ENCODE results near the gene MANSC4. TPM values are rescaled to one million over a fixed set of nuclear protein-coding genes. Genes with fewer than 3 reads are reported as not detected.

MANSC4 gene
- total RNA-seq, 1 experiment from 2014 or later = not detected

GRCh38 chr12:27778206-27778605 lies 1.8 kb downstream of the MANSC4 start:
- H3K27ac Mint-ChIP-seq (ENCODE audit: unreplicated experiment) = no peak overlapping the region
- BruUV-seq (replicated peaks) = no TSS peak
- intact Hi-C loops (cut with micrococcal nuclease; ENCODE audit: unreplicated experiment) = no loop called here
- H3K4me3 Mint-ChIP-seq (ENCODE audit: low read depth, unreplicated experiment) = no peak overlapping the region
- H3K9me3 Mint-ChIP-seq (ENCODE audit: low read depth, unreplicated experiment) = no peaks in the 10 kb centered on the region
- H3K4me1 Mint-ChIP-seq (ENCODE audit: low read depth, unreplicated experiment) = peaks cover 13% of the 10 kb centered on the region
- H3K27me3 Mint-ChIP-seq (ENCODE audit: unreplicated experiment) = no peaks in the 10 kb centered on the region
- CTCF ChIA-PET = no interaction called here
- TF ChIP-seq CTCF (IDR thresholded peaks at IDR 0.05; ENCODE audit: unreplicated experiment) = no peak
- peaks cover 17% of the 10 kb centered on the region for H3K36me3 Mint-ChIP-seq (ENCODE audit: insufficient read depth, unreplicated experiment)
- DNase-seq = no peak

GRCh38 chr12:27777141-27777540 lies 2.9 kb downstream of the MANSC4 start:
- H3K9me3 Mint-ChIP-seq (ENCODE audit: low read depth, unreplicated experiment) = no peaks in the 10 kb centered on the region
- no peaks in the 10 kb centered on the region for H3K27me3 Mint-ChIP-seq (ENCODE audit: unreplicated experiment)
- no peak for TF ChIP-seq CTCF (IDR thresholded peaks at IDR 0.05; ENCODE audit: unreplicated experiment)
- peaks cover 13% of the 10 kb centered on the region for H3K4me1 Mint-ChIP-seq (ENCODE audit: low read depth, unreplicated experiment)
- no peak for DNase-seq
- intact Hi-C loops (cut with micrococcal nuclease; ENCODE audit: unreplicated experiment) = no loop called here
- no TSS peak for BruUV-seq (replicated peaks)
- CTCF ChIA-PET = no interaction called here
- H3K4me3 Mint-ChIP-seq (ENCODE audit: low read depth, unreplicated experiment) = no peak overlapping the region
- peaks cover 17% of the 10 kb centered on the region for H3K36me3 Mint-ChIP-seq (ENCODE audit: insufficient read depth, unreplicated experiment)
- no peak overlapping the region for H3K27ac Mint-ChIP-seq (ENCODE audit: unreplicated experiment)

GRCh38 chr12:27772328-27773049 lies 7.5 kb downstream of the MANSC4 start:
- H3K4me3 Mint-ChIP-seq (ENCODE audit: low read depth, unreplicated experiment) = no peak overlapping the region
- H3K27me3 Mint-ChIP-seq (ENCODE audit: unreplicated experiment) = no peaks in the 10 kb centered on the region
- no peaks in the 10 kb centered on the region for H3K36me3 Mint-ChIP-seq (ENCODE audit: insufficient read depth, unreplicated experiment)
- no peak for DNase-seq
- H3K27ac Mint-ChIP-seq (ENCODE audit: unreplicated experiment) = no peak overlapping the region
- CTCF ChIA-PET = no interaction called here
- BruUV-seq (replicated peaks) = no TSS peak
- no peak for TF ChIP-seq CTCF (IDR thresholded peaks at IDR 0.05; ENCODE audit: unreplicated experiment)
- H3K4me1 Mint-ChIP-seq (ENCODE audit: low read depth, unreplicated experiment) = no peaks in the 10 kb centered on the region
- H3K9me3 Mint-ChIP-seq (ENCODE audit: low read depth, unreplicated experiment) = no peaks in the 10 kb centered on the region
- intact Hi-C loops (cut with micrococcal nuclease; ENCODE audit: unreplicated experiment) = no loop called here

- no TSS peak for BruUV-seq (replicated peaks)
Measured at GRCh38 chr12:27771481-27772327, 8.3 kb downstream of the MANSC4 start.

More at GRCh38 chr12:27771481-27772327, 8.3 kb downstream of the MANSC4 start:
- CTCF ChIA-PET = no interaction called here
- no peaks in the 10 kb centered on the region for H3K36me3 Mint-ChIP-seq (ENCODE audit: insufficient read depth, unreplicated experiment)
- intact Hi-C loops (cut with micrococcal nuclease; ENCODE audit: unreplicated experiment) = no loop called here
- no peak overlapping the region for H3K27ac Mint-ChIP-seq (ENCODE audit: unreplicated experiment)
- H3K9me3 Mint-ChIP-seq (ENCODE audit: low read depth, unreplicated experiment) = no peaks in the 10 kb centered on the region
- no peak for DNase-seq
- H3K4me1 Mint-ChIP-seq (ENCODE audit: low read depth, unreplicated experiment) = no peaks in the 10 kb centered on the region
- H3K4me3 Mint-ChIP-seq (ENCODE audit: low read depth, unreplicated experiment) = no peak overlapping the region
- TF ChIP-seq CTCF (IDR thresholded peaks at IDR 0.05; ENCODE audit: unreplicated experiment) = no peak
- no peaks in the 10 kb centered on the region for H3K27me3 Mint-ChIP-seq (ENCODE audit: unreplicated experiment)
